AG09319 (cell line): ENCODE results near the gene SHCBP1L.

Source experiments
- DNase-seq: peaks from one replicate; pipeline ENCODE4 v3.0.0-alpha.2; 2010; ENCODE audit warnings: low read depth; ENCODE audit errors: extremely low read depth
- TF ChIP-seq, protein P1 (sequence below): IDR thresholded peaks from 2 replicates; pipeline ENCODE4 v1.5.1; 2011; ENCODE audit warnings: low read depth, mild to moderate bottlenecking, inconsistent platforms, low read length, moderate library complexity

SHCBP1L gene

DNA sequence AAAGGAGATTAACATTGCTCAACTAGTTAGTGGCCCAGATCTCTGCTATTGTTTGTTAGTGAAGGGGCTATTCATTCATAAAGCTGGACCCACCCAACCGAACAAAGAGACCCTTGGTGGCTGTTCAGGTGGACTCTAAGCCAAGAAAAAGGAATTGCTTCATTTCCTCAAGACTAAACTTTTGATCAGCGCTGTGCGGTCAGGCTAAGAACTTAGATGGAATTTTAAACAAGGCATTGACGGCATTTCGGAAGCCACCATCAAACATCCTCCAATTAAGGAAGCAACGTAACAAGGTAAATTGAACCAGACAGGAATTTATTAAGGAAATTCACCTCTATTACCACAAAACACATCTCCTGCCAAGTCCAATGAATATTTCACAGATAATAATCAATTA, 19.9 kb upstream of the SHCBP1L start:
- TF ChIP-seq, protein P1, sequence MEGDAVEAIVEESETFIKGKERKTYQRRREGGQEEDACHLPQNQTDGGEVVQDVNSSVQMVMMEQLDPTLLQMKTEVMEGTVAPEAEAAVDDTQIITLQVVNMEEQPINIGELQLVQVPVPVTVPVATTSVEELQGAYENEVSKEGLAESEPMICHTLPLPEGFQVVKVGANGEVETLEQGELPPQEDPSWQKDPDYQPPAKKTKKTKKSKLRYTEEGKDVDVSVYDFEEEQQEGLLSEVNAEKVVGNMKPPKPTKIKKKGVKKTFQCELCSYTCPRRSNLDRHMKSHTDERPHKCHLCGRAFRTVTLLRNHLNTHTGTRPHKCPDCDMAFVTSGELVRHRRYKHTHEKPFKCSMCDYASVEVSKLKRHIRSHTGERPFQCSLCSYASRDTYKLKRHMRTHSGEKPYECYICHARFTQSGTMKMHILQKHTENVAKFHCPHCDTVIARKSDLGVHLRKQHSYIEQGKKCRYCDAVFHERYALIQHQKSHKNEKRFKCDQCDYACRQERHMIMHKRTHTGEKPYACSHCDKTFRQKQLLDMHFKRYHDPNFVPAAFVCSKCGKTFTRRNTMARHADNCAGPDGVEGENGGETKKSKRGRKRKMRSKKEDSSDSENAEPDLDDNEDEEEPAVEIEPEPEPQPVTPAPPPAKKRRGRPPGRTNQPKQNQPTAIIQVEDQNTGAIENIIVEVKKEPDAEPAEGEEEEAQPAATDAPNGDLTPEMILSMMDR: no peak
- no peak for DNase-seq

DNA sequence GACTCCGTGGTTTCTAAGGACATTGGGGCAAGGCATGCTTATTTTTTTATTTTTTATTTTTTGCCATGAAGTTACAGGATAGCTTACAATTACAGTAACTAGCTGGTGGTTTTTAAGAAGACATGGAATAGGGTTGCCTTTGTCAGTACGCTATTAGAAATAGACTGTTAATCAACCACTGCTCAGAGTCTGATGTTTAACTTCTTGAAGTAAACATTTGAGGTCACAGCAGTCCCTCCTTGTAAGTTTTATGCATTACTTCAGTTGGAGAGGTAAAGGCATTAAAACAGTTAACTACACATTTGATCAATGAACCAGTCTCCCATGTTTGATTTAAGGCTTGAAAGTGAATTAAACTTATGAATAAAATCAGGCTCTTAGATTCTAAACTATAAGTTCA, 19.3 kb upstream of the SHCBP1L start:
- TF ChIP-seq, protein P1: no peak
- no peak for DNase-seq

- TF ChIP-seq, protein P1: no peak
- DNase-seq: no peak
Measured at GRCh38 chr1:182971219-182971618, 18.3 kb upstream of the SHCBP1L start.

GRCh38 chr1:182968836-182969734, 16.1 kb upstream of the SHCBP1L start:
- no peak for DNase-seq
- TF ChIP-seq, protein P1: no peak

DNA sequence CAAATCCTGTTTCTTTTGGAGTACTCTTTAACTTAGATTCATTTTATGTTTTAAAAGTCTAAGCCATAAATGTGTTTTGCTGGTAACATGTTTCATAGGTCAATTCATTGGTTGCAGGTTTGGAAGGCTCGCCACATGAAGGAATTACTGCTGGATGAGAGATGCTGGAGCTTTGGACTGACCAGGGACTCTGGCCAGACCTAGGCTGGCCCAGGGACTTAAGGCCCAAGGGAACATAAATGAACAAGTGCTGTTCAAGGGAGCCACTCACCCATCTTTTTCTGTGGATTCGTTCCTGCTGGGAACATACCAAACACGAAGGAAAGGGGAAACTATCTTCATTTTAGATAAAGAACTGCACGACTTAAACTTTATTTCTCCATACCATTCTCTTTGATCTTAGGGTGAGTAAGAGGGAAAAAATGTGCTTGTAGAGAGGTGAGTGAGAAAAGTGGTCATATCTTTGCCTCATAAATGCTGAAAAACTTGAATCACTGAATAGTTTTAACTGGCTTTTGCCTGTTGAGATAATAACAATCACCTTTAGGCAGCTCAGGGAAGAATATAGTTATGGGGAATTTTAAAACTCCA, 15.3 kb upstream of the SHCBP1L start:
- TF ChIP-seq, protein P1: no peak
- DNase-seq: no peak

DNA sequence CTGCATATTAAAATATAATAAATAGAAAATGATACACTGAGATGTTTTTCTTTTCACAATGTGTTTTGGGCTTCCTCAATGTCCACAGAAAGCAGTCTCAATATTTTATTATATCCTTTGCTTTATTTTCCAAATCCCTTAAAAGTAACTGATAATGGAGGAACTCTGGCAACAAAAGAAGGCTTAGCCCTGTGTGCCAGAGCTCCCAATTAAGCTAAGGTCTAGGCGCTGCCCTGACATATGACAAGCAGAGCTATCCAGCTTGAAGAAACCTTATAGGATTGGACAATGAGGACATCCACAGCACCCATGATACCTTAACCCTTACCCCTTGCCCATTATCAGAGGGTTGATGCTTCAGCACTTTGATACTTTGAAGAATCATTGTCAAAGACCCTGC, 12.9 kb upstream of the SHCBP1L start:
- DNase-seq: no peak
- TF ChIP-seq, protein P1: no peak

DNA sequence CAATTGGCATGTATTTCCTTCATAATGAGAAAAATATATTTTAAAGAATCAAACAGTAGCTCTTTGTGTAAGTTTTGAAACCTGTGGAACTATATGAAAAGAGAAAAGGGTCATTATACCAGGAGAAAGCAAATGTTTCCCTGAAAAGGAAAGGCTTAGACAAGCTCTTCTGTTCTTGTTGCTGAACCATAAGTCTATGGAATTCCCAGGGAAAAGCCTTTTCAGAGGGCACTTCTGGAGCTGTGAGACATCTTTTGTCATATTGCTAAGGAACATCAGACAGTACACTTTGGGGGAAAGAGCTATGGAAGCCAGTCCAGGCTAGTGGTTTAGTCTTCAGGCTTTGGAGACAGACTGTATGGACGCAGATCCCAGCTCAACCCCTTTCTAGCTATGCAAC, 12.1 kb upstream of the SHCBP1L start:
- no peak for DNase-seq
- TF ChIP-seq, protein P1: no peak
